Raji (cell line): ENCODE data around the gene MST1R.

Experiments used
- POLR2A ChIP-seq: IDR thresholded peaks from 2 replicates; pipeline ENCODE4 v1.6.1; 2011; ENCODE audit warnings: low read depth, low read length, control low read depth; ENCODE audit not compliant: insufficient read depth

Gene MST1R

DNA sequence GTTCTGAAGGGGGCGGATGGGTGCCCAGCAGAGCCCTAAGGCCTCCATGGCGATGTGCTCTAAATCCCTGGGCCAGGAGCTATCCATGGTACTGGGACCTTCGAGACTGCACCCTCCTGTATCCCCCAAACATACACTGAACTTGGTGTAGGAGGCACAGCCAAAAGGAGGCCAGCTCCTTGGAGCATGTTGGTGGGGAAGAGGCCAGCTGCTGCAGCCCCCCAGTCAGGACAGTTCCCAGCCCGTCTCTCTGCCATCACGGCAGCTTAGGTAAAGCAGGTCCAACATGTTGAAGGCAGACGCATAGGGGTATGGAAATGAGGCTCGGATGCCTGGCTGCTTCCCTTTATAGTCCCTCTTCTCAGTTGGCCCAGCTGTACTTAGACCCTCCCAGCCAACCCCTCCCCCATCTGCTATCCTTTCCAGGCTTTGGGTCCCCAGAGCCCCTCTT, 35.8 kb downstream of the MST1R start:
- no peak for TF ChIP-seq POLR2A

DNA sequence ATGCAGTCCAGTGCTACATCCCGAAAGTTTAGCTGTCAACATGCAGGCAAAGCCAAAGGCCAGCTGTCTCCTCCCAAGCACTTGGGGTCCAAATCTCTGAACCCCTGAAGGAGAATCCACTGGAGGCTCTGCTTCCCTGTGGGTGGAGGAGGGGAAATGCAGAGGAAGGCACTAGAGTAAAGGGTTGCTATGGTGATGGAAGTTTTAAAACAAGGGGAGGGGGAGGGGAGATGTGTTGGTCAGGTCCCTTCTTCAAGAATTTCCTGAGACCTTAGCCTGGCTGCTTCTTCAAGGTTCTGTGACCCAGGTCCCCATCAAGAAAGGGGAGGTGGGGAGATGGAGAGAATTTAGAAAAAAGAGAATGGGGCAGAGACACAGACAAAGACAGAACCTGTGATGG, 36.3 kb downstream of the MST1R start:
- no peak for TF ChIP-seq POLR2A

DNA sequence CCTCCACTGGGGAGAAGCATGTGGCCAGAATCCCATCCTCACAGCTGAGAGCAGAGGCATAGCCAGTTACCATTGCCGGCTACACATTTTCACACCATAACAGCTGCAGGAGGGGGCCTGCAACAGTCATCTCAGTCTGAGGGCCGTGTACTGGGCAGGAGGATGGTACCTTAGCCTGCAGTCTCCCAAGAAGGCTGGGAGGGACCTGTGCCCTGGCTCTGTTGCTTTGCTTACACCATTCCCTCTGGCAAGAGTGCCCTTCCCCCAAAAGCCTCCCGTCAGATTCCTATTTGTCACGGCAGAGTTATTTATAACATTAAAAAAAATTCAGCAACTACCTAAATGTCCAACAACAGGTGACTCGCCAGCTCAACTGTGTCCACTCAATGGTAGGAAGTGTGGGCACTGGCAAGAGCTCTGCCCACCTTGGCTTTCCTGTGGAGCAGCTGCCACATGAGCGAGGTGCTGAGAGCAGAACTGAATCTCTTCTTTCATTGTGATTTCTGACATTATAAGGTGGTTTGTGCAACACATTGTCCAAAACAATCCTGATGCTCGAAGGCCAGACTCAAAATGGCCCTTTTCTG, 38.4 kb downstream of the MST1R start:
- TF ChIP-seq POLR2A, result no peak

DNA sequence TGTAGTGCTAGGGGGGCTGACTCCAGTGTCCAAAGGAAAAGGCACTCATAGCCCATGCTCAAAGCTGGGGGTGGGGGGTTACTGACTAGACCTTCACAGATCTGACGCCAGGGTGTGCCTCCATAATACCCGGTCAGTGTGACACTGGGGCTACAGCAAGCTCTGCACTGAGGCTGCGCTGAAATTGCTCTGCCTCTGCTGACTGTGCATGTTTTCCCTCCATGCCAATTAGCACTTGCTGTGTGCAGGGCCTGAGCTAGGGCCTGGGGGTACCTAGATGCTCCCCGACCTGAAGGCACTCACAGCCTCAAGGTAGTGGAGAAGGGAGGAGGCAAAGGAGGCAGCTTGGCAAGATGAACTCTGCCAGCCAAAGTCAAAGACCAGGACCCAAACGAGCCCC, 39.2 kb downstream of the MST1R start:
- no peak for TF ChIP-seq POLR2A

DNA sequence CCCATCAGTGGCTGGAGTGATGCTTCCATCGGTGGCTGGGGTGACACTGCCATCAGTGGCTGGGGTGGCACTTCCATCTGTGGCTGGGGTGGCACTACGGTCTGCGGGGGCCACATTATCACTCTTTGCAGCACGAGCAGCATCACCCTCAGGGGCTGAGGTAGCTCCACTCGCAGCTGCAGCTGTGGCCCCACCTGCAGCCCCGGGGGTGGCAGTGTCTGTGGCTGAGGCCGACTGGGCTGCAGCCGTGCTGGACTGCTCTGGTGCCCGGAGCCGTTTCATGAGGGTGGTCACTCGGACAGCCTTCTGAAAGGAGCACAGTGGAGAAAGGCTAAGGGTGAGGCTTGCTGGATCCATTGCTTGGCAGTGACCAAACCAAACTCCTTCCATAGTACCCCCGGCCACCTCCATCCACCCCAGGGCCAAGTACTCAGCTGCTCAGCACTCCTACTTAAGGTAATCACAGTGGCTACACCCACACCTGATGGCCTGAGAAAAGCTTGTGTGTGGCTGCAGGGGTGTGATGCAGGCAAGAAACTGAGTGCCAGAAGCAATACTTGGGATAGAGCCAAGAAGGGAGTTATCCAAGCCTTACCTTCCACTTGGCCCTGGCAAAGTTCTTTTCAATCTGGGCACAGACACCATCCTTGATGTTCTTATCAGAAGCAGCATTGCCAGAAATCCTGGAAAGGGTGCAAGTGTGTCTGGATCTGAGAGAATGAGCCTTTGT, 43.9 kb downstream of the MST1R start:
- no peak for TF ChIP-seq POLR2A

DNA sequence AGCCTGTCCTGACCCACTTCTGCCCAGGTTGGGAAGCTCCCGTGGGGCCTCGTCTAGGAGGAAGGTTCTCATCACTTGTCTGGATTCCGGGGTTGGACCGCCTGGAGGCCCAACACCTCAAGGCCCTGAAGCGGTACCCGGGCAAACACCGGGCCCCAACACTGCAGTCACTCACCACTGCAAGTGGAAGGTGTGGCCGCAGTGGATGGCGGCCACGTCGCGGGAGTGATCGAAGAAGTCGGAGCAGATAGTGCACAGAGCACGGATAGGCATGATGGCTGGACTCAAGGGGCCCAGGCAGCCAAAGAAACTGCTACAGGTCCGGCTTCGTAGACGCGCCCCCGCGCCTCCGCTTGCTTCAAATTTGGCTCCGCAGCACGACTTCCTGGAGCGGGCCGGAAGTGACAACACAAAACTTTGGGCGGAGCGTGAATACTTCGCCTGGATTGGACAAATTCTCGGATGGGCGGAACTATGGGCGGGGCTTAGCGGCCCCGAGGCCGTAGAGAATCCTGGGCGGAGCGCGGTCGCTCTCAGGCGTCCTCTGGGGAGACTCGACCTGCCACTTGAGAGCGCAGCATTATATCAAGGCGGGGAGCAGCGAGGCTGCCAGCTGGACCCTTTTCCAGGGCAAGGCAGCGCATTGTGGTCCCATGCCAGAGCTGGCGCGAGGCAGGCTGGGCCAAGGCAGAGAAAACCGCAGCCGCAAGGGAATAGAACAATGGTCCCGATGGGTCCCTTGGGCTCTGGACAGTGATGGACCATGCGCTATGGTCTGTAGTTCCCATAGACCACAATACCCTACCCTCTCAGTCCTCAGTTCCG, 47.3 kb downstream of the MST1R start, which contains the start of gene TRAIP:
TSS of gene TRAIP (minus strand) at position 384 of the 825 bp plus-strand sequence. CDS start at position 273, 111 bp downstream.
- peak; percentile 91 for TF ChIP-seq POLR2A

DNA sequence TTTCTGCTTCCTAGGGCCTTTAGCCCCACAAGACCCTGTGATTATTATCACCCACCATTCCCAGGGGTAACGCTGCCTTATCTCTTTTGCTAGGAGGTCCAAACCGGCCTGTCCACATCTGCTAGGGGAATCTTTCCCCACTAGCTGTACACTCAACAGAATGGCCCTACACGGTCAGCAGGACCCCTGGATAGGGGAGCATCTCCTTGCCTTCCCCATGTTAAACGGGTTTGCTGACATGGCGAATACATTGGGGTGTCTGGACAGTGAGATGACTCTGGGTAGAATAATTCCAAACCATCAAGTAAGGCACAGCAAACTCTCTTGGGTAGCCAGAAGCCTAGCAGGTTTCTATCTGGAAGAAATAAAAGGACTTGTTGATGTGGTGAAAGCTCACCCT, 48.0 kb downstream of the MST1R start:
- no peak for TF ChIP-seq POLR2A

DNA sequence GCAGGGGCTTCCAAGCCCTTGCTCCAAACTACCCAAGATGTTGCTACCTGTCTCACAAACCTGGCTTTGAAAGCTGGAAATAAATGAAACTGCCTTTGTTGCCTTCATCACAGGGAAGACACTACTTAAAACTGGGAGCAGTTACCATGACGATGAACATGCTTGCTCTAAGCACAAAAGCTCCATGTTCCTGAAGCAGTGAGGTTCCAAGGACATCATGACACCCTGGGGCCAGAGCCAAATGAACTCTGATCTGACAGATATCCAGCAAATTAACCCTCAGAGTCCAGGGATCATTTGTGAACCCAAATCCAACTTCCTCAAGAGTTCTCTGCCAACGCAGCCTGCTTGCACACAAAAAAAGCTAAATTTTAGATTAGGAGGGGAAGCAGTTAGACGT, 58.0 kb downstream of the MST1R start:
- TF ChIP-seq POLR2A, result no peak

DNA sequence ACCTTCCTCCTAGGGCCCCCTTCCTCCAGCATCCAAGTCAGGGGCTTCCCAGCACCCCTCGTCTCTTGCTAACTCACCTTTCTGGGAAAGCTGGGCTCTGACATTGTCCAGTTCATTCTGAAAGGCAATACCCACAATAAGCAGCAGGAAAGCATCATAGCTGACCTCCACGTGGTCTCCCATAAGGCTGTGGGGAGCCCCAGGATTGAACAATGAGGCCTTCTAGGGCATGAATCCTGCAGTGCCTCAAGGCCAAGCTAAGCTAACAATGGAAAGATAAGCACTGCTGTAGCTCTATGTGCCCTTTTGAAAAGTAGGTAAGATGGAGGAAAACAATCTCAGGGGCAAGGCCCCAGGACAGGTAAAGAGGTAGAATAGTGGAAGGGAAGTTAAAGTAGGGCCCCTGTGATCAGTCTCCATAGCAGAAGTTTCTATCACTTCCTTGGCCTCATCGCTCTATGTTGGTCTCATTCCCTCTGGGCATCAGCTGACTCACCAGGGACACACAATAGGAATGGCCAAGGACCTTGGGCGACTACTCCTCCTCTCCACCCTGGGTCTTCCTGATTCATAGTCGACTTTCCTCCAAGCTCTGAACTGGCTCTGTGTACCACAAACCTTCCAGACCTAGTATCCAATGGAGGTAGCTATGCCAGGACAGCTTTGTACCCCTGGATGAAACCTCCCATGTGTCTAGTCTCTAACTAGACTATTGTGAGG, 59.0 kb downstream of the MST1R start:
- TF ChIP-seq POLR2A, result no peak

DNA sequence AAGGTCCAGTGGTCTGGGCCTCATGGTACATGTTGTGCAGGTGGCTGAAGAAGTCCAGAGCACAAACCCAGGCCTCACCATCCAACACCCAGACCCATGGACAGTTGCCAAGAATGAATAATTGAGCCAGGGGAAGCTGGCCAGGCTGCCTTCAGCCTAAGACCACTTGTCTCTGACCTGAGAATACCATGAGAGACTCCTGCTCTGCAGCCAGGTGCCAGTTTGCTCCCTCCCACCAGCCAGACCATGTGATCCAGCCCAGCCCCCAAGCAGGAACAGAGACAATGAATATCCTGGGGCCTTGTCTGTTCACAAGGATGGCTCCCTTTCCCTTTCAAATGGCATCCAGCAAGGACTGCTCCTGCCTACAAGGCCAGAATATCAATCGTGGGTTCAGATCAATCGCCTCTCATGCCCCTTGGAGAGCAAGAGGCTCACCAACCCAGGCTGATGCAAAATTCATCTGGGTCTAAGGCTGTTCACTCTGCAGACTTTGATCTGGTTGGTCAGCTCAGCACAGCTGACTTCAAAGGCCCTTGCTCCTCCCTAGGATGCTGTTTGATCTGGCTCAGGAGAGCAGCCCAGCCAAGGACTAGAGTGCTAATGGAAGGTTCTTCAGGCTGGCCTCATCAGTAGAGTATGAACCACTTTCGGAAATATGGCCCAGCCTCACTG, 60.7 kb downstream of the MST1R start:
- TF ChIP-seq POLR2A, result no peak

DNA sequence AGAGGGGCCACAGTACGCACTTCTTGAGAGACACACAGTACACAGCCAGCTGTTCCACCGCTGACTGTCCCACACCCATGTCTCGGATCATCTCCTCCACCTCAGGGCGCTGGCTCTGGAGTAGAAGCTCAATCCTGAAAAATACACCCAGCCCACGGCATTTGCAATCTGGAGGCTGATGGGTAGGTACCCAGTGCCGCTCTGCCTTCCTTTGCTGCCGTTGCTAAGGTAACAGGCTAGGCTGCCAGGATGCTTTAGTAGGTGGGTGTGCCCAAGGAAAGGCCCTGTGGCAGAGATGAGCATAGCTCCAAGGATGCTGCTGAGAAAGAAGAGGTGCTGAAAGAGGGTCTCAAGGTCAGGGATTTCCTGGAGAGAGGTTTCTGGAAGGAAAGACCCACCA, 61.9 kb downstream of the MST1R start:
- no peak for TF ChIP-seq POLR2A

DNA sequence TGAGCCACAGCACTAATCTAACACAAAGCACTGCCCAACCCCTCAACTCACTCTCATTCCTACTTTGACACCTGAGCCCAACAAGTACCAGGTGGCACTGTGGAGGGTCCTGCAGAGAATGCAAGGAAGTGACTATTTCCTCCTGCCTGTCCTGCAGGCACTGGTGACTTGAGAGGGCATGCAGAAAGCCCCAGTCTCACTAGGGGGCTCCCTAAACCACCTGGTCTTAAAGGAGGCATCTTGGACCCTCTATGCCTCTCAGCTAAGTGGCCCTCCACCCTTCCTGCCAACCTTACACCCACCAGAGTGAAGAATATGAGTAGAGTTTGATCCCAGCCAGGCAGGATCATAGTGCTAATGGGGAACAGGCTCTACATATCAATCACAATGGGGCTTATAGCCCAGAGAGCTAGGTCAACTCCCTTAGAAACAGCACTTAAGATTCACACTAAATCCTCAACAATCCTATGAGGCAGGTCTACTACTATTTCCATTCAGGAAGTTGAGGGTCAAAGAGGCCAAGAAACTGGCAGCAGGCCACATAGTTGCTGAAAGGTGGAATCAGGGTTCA, 62.5 kb downstream of the MST1R start:
- no peak for TF ChIP-seq POLR2A

DNA sequence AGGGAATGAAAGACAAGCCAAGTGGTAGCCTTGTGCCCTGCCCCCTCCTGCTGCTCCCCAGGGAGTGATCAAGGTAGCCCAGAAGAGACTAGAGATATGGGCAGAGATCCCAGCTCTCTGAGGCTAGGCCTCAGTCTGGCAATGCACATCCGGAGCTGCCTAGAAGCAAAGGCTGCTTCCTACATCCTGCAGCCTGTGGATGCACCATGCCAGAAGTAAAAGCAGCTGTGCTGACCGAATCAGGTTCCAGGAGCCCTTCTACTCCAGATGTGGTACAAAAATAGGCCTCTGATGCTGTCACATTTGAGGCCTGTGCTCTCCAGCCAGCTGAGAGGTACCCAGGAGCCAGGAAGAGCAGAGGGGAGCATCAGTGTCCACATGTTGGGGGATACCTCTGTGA, 63.3 kb downstream of the MST1R start:
- no peak for TF ChIP-seq POLR2A

DNA sequence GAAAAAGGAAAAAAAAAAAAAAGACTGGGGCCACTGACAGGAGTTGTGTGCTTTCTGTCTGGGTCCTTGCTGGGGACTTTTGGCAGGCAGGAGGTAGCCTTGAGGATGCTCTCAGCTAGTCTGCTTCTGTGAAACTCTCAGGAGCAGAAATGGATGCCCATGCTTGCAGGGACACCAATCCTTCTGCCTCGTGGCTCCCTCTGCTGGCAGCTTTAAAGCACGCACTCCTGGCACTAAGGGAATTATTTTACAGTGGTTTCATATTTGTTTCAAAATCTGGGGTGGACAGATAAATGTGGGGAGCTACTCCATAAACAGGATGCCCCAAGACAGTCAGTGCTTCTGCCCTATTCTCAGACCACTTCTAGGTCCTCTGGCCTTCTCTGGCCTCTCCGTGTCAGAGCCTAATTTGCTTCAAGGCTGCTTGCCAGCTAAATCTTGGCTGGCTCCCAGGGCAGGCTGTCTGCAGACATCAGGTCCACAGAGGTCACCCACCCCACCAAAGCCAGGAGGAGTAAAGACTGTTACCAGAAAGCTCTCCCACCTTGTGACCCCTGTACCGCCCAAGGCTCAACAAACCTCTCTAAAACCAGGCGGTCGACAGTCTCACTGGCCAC, 64.4 kb downstream of the MST1R start:
- no peak for TF ChIP-seq POLR2A
